Activated CD4-positive, alpha-beta T cell treated with anti-CD3 and anti-CD28 coated beads, Interleukin-2, amount 10 ng/mL, durations not matched to agents 7 days and 5 days (primary cell): ENCODE data around the gene GATD1. TPM values are rescaled to one million over a fixed set of nuclear protein-coding genes. Genes with fewer than 3 reads are reported as not detected.

Source experiments
- CTCF ChIA-PET: fragments of 350-600 bp; sonication (Branson Sonifier 250); formaldehyde crosslinking; loops from one replicate; lab custom pipeline; 2021; ENCODE audit warnings: antibody characterized with exemption; lab: Charles Lee
- POLR2A ChIA-PET: fragments of 350-600 bp; sonication (Branson Sonifier 250); formaldehyde crosslinking; loops from one replicate; lab custom pipeline; 2021; ENCODE audit warnings: antibody characterized with exemption; lab: Charles Lee
- DNase-seq: peaks from one replicate; pipeline ENCODE4 v3.0.0-alpha.2; 2020
- H3K27ac Mint-ChIP-seq: one replicate; pipeline ENCODE4 v1.8.0; 2021; ENCODE audit warnings: mild to moderate bottlenecking, moderate library complexity, mixed read lengths
- H3K27me3 Mint-ChIP-seq: one replicate; pipeline ENCODE4 v1.8.0; 2021; ENCODE audit warnings: mixed read lengths
- H3K36me3 Mint-ChIP-seq: one replicate; pipeline ENCODE4 v1.8.0; 2021; ENCODE audit warnings: low read depth, mixed read lengths
- H3K4me1 Mint-ChIP-seq: one replicate; pipeline ENCODE4 v1.8.0; 2021; ENCODE audit warnings: mixed read lengths
- H3K4me3 Mint-ChIP-seq: one replicate; pipeline ENCODE4 v1.8.0; 2021; ENCODE audit warnings: mild to moderate bottlenecking, moderate library complexity, mixed read lengths
- H3K9me3 Mint-ChIP-seq: one replicate; pipeline ENCODE4 v1.8.0; 2021; ENCODE audit warnings: mixed read lengths
- total RNA-seq, 2 experiments: library from RNA; stranded (reverse); gene quantifications; one replicate each; pipeline ENCODE4 v1.2.3, GENCODE V29; 2021

GATD1 gene
- total RNA-seq, 2 experiments from 2014 or later = 58.2 to 62.1 TPM

GRCh38 chr11:798093-798713 is 20.9 kb upstream of the GATD1 start, which contains the start of gene SLC25A22:
Gene SLC25A22, minus strand, starts transcription at chr11:798281. Its CDS starts 3,275 bp downstream, at chr11:795006.
- Mint-ChIP-seq H3K27ac (peak within 1 kb of the TSS; percentile 80), H3K9me3 (no peaks in the 10 kb centered on the region), H3K4me1 (peaks cover 25% of the 10 kb centered on the region), H3K27me3 (no peaks in the 10 kb centered on the region), H3K4me3 (peak within 1 kb of the TSS; percentile 84), H3K36me3 (peaks cover 6% of the 10 kb centered on the region)
- peak; percentile 82 for DNase-seq
- POLR2A ChIA-PET = no interaction called here
- CTCF ChIA-PET = interaction anchor here (1.1 kb wide), 2 partner anchors 36 to 55 kb away, joined by 3 read pairs; no protein-coding TSS in a partner anchor

GRCh38 chr11:797296-798092 is 20.2 kb upstream of the GATD1 start:
- H3K9me3 Mint-ChIP-seq = no peaks in the 10 kb centered on the region

GRCh38 chr11:796565-797295 is 19.4 kb upstream of the GATD1 start:
- CTCF ChIA-PET = interaction anchor here (0.6 to 1.7 kb wide), 7 partner anchors 9 to 55 kb away, joined by 3 to 7 read pairs (median 3); partner anchors contain the start of genes CRACR2B and PNPLA2
- Mint-ChIP-seq H3K27me3 (no peaks in the 10 kb centered on the region), H3K4me3 (peak overlapping the region; percentile 84), H3K27ac (peak overlapping the region; percentile 80), H3K9me3 (no peaks in the 10 kb centered on the region), H3K36me3 (peaks cover 3% of the 10 kb centered on the region), H3K4me1 (peaks cover 23% of the 10 kb centered on the region)
- DNase-seq = no peak
- POLR2A ChIA-PET = interaction anchor here (0.6 kb wide), 3 partner anchors 21 to 184 kb away, joined by 3 to 4 read pairs (median 4); no protein-coding TSS in a partner anchor

More at GRCh38 chr11:797296-798092, 20.2 kb upstream of the GATD1 start:
- Mint-ChIP-seq H3K4me3 (peak overlapping the region; percentile 84), H3K27me3 (no peaks in the 10 kb centered on the region), H3K36me3 (peaks cover 4% of the 10 kb centered on the region), H3K4me1 (peaks cover 23% of the 10 kb centered on the region), H3K27ac (peak overlapping the region; percentile 80)
- ChIA-PET CTCF (interaction anchor here (0.6 to 1.7 kb wide), 6 partner anchors 11 to 56 kb away, joined by 3 to 7 read pairs (median 4); partner anchors contain the start of genes CRACR2B and PNPLA2), POLR2A (interaction anchor here (0.6 kb wide), 2 partner anchors 56 to 184 kb away, joined by 3 to 4 read pairs; no protein-coding TSS in a partner anchor)
- DNase-seq = peak; percentile 77

- peak; percentile 85 for DNase-seq
- Mint-ChIP-seq H3K4me3 (peak overlapping the region; percentile 84), H3K36me3 (peaks cover 4% of the 10 kb centered on the region), H3K4me1 (peaks cover 23% of the 10 kb centered on the region), H3K27ac (peak overlapping the region; percentile 80), H3K27me3 (no peaks in the 10 kb centered on the region), H3K9me3 (no peaks in the 10 kb centered on the region)
- ChIA-PET POLR2A (interaction anchor here (0.6 kb wide), 2 partner anchors 22 to 479 kb away, joined by 3 to 4 read pairs; no protein-coding TSS in a partner anchor), CTCF (interaction anchor here (0.6 to 1.7 kb wide), 4 partner anchors 10 to 111 kb away, joined by 3 to 7 read pairs (median 3); no protein-coding TSS in a partner anchor)
Observed at GRCh38 chr11:795634-796564, 18.6 kb upstream of the GATD1 start.

- Mint-ChIP-seq H3K4me3 (peak overlapping the region; percentile 84), H3K36me3 (peaks cover 4% of the 10 kb centered on the region), H3K27ac (no peak overlapping the region), H3K4me1 (peaks cover 23% of the 10 kb centered on the region), H3K27me3 (no peaks in the 10 kb centered on the region), H3K9me3 (no peaks in the 10 kb centered on the region)
- ChIA-PET POLR2A (no interaction called here), CTCF (interaction anchor here (0.6 to 1.4 kb wide), 3 partner anchors 11 to 112 kb away, joined by 3 read pairs; no protein-coding TSS in a partner anchor)
- no peak for DNase-seq
Observed at GRCh38 chr11:794766-795633, 17.7 kb upstream of the GATD1 start.

- Mint-ChIP-seq H3K36me3 (peaks cover 4% of the 10 kb centered on the region), H3K27ac (no peak overlapping the region), H3K4me1 (peaks cover 23% of the 10 kb centered on the region), H3K9me3 (no peaks in the 10 kb centered on the region), H3K27me3 (no peaks in the 10 kb centered on the region), H3K4me3 (no peak overlapping the region)
- POLR2A ChIA-PET = no interaction called here
- CTCF ChIA-PET = interaction anchor here (0.6 to 0.8 kb wide), 2 partner anchors 10 to 223 kb away, joined by 3 read pairs; no protein-coding TSS in a partner anchor
- no peak for DNase-seq
Observed at GRCh38 chr11:794013-794765, 16.9 kb upstream of the GATD1 start.

GRCh38 chr11:793556-793955 is 16.3 kb upstream of the GATD1 start:
- ChIA-PET POLR2A (no interaction called here), CTCF (interaction anchor here (0.6 to 1.3 kb wide), 2 partner anchors 15 to 222 kb away, joined by 3 read pairs; no protein-coding TSS in a partner anchor)

GRCh38 chr11:792873-793272 is 15.6 kb upstream of the GATD1 start:
- ChIA-PET POLR2A (no interaction called here), CTCF (interaction anchor here (0.6 to 1.3 kb wide), 2 partner anchors 15 to 136 kb away, joined by 3 read pairs; no protein-coding TSS in a partner anchor)
- Mint-ChIP-seq H3K27ac (no peak overlapping the region), H3K4me1 (peaks cover 25% of the 10 kb centered on the region), H3K27me3 (no peaks in the 10 kb centered on the region), H3K4me3 (no peak overlapping the region), H3K9me3 (no peaks in the 10 kb centered on the region), H3K36me3 (peaks cover 4% of the 10 kb centered on the region)
- no peak for DNase-seq

More at GRCh38 chr11:793556-793955, 16.3 kb upstream of the GATD1 start:
- DNase-seq = no peak
- Mint-ChIP-seq H3K36me3 (peaks cover 4% of the 10 kb centered on the region), H3K9me3 (no peaks in the 10 kb centered on the region), H3K27me3 (no peaks in the 10 kb centered on the region), H3K4me3 (no peak overlapping the region), H3K4me1 (peaks cover 25% of the 10 kb centered on the region), H3K27ac (no peak overlapping the region)

GRCh38 chr11:792535-792821 is 15.2 kb upstream of the GATD1 start:
- H3K27ac Mint-ChIP-seq = no peak overlapping the region
- ChIA-PET POLR2A (no interaction called here), CTCF (interaction anchor here (0.6 to 1.3 kb wide), 2 partner anchors 16 to 136 kb away, joined by 3 read pairs; no protein-coding TSS in a partner anchor)
- H3K9me3 Mint-ChIP-seq = no peaks in the 10 kb centered on the region
- H3K27me3 Mint-ChIP-seq = no peaks in the 10 kb centered on the region
- no peak overlapping the region for H3K4me3 Mint-ChIP-seq
- no peak for DNase-seq
- peaks cover 27% of the 10 kb centered on the region for H3K4me1 Mint-ChIP-seq
- H3K36me3 Mint-ChIP-seq = peaks cover 4% of the 10 kb centered on the region
